ENCODE results near the gene ZNF296.

- TF ChIP-seq POLR2A (IDR thresholded peaks at IDR 0.05), result no peak
- no peak for TF ChIP-seq CTCF (IDR thresholded peaks at IDR 0.05)
- TF ChIP-seq EP300 (IDR thresholded peaks at IDR 0.05), result no peak
These were observed 3.7 kb upstream of the ZNF296 start for GRCh38 chr19:45079911-45080370.
